Sigmoid colon (tissue), 3 donors: ENCODE results near the gene SSTR5.
"Not testable (repeated sequence)": the region's sequence is repeated elsewhere in the genome, so short reads cannot be mapped to it uniquely, and the experiment has no call there.

Experiments used
- CTCF ChIP-seq, 4 experiments: fragments of 450-650 bp in 3 of 4; fragments of 200-600 bp in 1 of 4; IDR thresholded peaks; one replicate each; pipeline ENCODE4 v1.5.1; 2016 to 2019; ENCODE audit warnings: antibody characterized with exemption in 4 of 4, mild to moderate bottlenecking in 3 of 4, moderate library complexity in 2 of 4
- POLR2A ChIP-seq, 2 donors: fragments of 450-650 bp; IDR thresholded peaks; one replicate each; pipeline ENCODE4 v1.6.1; 2016; ENCODE audit warnings: antibody characterized with exemption in 2 of 2, mild to moderate bottlenecking in 2 of 2, moderate library complexity in 2 of 2

- TF ChIP-seq POLR2A, CTCF (IDR thresholded peaks at IDR 0.05): not testable (repeated sequence)
Measured at GRCh38 chr16:1025183-1025809, 47.3 kb upstream of the SSTR5 start.
